Mammary epithelial cell (primary cell): ENCODE data around the gene IGHMBP2.

Experiments
- CTCF ChIP-seq, 2 donors: IDR thresholded peaks in 1 of 2; conservative IDR thresholded peaks in 1 of 2; 2 replicates each; pipeline ENCODE4 v1.5.1; 2011 to 2012; ENCODE audit warnings: inconsistent platforms in 2 of 2, low read length in 2 of 2, mild to moderate bottlenecking in 2 of 2, control low read depth in 1 of 2, low read depth in 1 of 2; ENCODE audit not compliant: insufficient read depth in 1 of 2; ENCODE audit errors: extremely low read depth in 1 of 2
- EZH2 ChIP-seq: IDR thresholded peaks from 2 replicates; pipeline ENCODE4 v1.6.1; 2012; ENCODE audit warnings: low read length, inconsistent platforms, borderline replicate concordance

GRCh38 chr11:68929135-68929534 lies 25.4 kb downstream of the IGHMBP2 start:
- TF ChIP-seq CTCF (conservative IDR thresholded peaks at IDR 0.05 in 1 of 2, IDR thresholded peaks at IDR 0.05 in 1 of 2; ENCODE audit: extremely low read depth in 1 of 2, insufficient read depth in 1 of 2, low read depth in 1 of 2, low read length in 2 of 2) (no peak), EZH2 (no peak)
